GM21529 (cell line): ENCODE results near the gene MINDY1.

Experiments
- ATAC-seq: cut with Tn5 transposase; IDR thresholded peaks from one replicate; pipeline ENCODE4 v1.9.1; 2021; ENCODE audit not compliant: unreplicated experiment

The MINDY1 gene

GRCh38 chr1:150994248-150994647 is 12.5 kb downstream of the MINDY1 start:
- no peak for ATAC-seq

GRCh38 chr1:150992626-150993025 is 14.1 kb downstream of the MINDY1 start:
- no peak for ATAC-seq

DNA sequence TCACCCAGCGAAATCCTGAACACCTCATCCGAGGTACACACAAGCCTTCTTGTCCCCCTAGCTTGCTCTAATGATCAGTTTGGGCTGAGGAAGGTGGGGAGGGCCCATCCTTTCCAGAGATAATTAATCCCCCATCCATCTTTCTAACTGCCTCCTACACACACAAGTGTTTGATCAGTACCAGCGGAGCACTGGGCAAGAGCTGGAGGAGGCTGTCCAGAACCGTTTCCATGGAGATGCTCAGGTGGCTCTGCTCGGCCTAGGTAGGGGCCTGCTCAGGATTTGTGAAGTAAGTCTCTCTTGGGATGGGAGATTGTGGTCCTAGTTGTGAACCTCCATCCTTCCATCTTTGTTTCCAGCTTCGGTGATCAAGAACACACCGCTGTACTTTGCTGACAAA is 18.8 kb downstream of the MINDY1 start:
- no peak for ATAC-seq

- ATAC-seq, result no peak
Measured at GRCh38 chr1:150985179-150985825, 21.4 kb downstream of the MINDY1 start.

DNA sequence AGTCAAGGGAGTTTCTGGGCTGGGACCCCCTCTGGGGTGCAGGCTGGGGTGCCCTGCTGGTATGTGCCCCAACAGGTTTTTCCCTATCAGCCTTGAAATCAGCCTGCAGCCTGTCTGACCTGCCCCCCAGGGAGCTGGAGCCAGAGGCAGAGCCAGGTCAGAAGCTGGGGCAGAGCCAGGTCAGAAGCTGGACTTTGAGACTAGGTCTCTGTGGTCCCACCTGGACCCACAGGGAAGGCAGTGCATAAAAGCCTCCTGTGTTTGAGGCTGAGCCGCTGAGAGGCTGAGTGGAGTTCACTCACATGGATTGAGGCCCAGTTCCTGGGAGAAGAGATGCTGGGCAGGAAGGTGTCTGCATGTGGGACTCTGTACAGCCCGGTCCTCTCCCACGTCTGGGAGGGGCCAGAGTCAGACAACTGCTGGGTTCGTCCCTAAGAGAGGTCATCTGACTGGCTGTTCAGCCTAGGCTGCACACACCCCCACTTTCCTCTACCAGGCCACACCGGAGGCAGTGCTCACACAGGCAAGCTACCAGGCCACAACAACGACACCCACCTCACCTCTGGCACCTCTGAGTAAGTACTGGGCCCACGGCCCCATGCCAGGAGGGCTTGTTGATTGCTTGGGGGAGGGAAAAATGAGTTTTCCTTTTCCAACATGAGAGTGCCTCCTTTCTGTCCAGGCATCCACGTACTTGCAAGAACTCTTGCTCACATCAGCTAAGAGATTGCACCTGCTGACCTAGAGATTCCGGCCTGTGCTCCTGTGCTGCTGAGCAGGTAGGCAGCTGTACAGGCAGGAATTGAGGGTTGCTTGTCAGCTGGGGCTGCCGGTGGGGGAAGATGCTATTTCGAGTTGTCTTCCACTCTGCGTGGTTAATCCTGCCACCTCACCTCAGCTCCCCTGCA is 24.6 kb downstream of the MINDY1 start, which contains the start of gene ANXA9:
TSS of gene ANXA9 (plus strand) at position 488 of the 908 bp plus-strand sequence. CDS start 814 bp downstream, outside the sequence.
- no peak for ATAC-seq

DNA sequence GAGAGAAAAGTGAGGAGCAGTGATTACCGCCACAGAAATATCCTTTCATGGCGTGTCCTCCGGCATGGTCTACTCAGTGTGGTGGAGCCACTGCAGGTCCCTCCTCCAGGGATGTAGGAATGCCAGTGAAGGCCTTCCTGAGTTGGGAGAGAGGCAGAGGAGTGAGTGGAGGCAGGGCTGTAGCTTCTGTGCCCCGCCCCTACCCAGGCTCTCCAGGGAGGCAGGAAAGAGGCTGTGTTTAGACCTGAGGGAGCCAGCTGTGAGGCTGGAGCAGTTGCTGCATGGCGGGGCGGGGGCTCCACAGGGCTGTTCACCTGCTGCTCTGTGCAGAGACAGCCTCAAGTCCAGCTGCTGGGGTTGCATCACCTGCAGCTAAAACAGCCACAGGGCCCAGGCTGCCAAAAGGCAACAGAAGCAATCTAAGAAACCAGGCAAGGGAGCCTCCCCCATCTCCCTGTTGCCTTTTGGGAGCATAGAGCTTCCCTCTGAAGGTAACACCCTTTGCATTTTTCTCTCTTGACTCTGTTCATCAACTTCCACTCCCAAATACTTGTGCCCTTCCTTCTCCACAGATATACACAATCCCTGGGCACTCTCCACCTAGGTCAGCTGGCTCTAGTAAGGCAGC is 25.4 kb downstream of the MINDY1 start:
- ATAC-seq, result no peak

DNA sequence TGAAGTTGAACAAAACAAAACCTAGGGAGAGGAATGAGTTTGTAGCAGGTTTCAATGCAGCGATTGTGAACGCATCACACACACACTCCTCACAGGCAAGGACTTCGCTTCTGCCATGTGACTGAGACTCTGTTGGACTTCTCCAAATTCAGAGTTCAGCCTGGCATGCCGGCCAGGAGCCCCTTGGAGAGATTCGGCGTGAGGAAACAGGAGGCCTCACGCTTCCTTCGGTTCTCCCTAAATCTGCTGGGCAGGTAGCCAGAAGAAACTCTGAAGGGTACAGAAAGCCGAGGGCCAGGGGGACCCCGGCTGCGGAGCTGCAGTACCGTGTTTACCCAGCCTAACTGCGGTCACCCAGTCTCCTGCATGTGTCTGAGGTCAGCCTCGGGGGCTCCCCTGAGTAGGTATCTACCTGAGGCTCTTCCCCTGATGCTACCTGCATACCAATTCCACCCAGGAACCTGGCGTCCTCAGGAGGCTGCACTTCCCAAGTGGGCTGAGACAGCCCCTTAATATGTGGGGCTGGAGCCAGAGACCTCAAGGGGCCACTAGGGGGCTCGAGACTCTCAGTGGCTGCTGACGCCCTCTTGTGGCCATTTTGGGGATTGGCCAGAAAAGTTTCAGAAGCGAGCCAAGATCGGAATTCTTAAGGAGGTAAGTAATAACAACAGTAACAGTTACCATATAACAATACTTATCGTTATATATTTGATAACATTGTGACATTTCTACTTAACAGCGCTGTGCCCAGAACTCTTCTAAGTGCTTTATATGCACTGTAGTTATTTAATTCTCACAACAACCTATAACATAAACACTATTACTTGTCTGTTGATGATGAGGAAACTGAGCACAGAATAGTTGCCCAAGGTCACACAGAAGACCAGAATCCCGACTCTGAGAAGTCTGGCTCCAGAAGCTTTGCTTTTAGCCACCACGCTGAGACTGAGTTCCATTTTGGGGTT is 27.3 kb downstream of the MINDY1 start:
- peak; percentile 56 for ATAC-seq

GRCh38 chr1:150976879-150977694 is 29.6 kb downstream of the MINDY1 start:
- ATAC-seq, result no peak

DNA sequence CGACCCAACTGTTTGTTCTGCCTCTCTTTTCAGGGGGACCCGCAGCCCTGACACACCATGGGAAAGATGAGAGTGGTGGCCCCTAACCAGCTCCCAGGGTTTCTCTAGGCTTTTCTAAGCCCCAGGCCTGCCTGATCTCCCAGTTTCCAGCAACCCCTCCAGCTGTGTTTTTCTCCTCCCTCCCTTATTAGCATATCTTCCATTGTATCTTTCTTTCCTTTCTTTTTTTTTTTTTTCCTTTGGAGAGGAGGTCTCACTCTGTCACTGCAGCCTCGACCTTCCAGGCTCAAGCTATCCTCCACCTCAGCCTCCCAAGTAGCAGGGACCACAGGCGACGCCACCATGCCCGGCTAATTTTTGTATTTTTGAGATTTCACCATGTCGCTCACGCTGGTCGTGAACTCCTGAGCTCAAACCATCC is 30.3 kb downstream of the MINDY1 start:
- no peak for ATAC-seq

- ATAC-seq, result peak; percentile 57
Measured at GRCh38 chr1:150974580-150975478, 31.9 kb downstream of the MINDY1 start, which contains the start of gene CERS2. TSS of gene CERS2 (minus strand) at chr1:150974835. CDS start at chr1:150969090, 5,745 bp downstream.

DNA sequence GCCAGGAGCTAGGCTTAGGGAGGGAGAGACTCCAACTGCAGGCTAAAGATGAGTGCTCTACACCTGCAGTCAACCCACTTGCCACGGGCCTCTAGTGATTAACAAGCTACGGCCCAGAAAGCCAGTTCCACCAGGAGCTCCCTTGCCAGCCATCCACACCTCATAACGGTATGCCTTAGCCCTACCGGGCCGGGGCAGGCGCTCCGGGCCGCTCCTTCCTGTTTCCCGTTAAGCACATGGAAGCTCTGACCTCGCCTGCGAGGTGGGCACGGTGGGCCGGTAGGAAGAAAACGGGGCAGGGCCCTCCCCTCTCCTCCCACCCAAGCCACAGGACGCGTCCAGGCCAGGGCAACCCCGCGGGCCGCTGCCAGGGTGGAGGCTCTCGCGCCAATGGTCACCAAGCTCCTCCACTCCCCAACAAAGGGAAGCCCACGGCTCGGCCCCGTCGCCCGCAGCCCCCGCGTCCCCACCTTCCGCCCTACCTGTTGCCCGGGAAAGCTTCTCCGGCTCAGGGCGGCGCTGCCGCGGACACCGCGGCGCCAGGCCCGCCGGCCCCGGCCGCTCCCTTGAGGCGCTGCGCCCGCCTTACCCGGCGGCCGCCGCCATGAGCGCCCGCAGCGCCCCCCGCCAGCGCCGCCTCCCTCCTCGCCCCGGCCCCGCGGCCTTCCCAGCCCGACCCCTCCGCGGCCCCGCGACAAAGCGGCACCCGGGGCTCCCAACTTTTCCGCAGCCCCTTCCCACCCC is 32.7 kb downstream of the MINDY1 start:
- ATAC-seq, result peak; percentile 41

GRCh38 chr1:150973258-150973835 is 33.4 kb downstream of the MINDY1 start:
- ATAC-seq, result no peak

DNA sequence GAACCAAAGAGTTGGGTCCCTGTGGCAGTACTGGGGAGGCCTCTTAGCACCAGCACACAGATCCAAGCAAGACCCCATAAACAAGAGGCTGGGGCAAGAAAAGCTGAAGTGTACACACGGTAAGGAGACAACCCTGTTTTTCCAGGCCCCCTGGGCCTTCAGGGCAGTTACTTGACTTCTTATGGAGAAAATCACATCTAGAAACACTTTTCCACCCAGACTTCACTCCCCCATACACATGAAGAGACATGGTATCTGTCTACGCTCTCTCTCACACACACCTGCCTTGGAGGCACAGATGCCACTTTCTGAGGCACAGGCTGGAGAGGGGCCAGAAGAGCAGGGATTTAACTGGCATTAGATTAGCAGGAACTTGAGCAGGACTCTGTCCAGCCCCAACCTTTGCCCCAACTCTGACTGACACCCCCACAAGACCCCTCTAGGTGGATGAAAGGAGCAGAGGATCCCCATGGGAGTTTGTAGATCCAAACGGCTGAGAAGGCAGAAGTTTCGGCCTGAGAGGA is 34.2 kb downstream of the MINDY1 start:
- ATAC-seq, result no peak

- no peak for ATAC-seq
Measured at GRCh38 chr1:150971583-150972416, 34.9 kb downstream of the MINDY1 start.

- no peak for ATAC-seq
Measured at GRCh38 chr1:150970808-150971582, 35.7 kb downstream of the MINDY1 start.

GRCh38 chr1:150969626-150970025 is 37.1 kb downstream of the MINDY1 start:
- ATAC-seq, result no peak
